ENCODE data around the gene MORN3. TPM values are rescaled to one million over a fixed set of nuclear protein-coding genes. Genes with fewer than 3 reads are reported as not detected.
"Not testable (repeated sequence)": the region's sequence is repeated elsewhere in the genome, so short reads cannot be mapped to it uniquely, and the experiment has no call there.

Gene MORN3
- total RNA-seq, 1 experiment from 2014 or later, result 0.34 TPM

GRCh38 chr12:121663610-121663929 lies 5.9 kb downstream of the MORN3 start:
- no TSS peak for BruUV-seq (replicated peaks)
- RAD21 ChIA-PET (ENCODE audit: low non-redundant PET in 1 of 2, low total read pairs in 2 of 2, uncharacterized antibody in 2 of 2, unreplicated experiment in 2 of 2), result no interaction called here

GRCh38 chr12:121661353-121662105 lies 7.9 kb downstream of the MORN3 start:
- RAD21 ChIA-PET (ENCODE audit: low non-redundant PET in 1 of 2, low total read pairs in 2 of 2, uncharacterized antibody in 2 of 2, unreplicated experiment in 2 of 2); H3K9me2 ChIP-seq (ENCODE audit: insufficient read depth); H3K4me2 ChIP-seq (ENCODE audit: low read length); BruUV-seq (replicated peaks); H3K4me3 ChIP-seq (replicated peaks in 1 of 2; ENCODE audit: low read depth in 1 of 2, low read length in 2 of 2); DNase-seq (ENCODE audit: low read depth, low spot score); H3K36me3 ChIP-seq (ENCODE audit: control insufficient read depth in 1 of 2, insufficient read depth in 2 of 2, low read length in 2 of 2); CTCF ChIA-PET; H3K9me3 ChIP-seq (ENCODE audit: control insufficient read depth in 1 of 2, insufficient read depth in 1 of 2, low read depth in 1 of 2, low read length in 2 of 2); ATAC-seq; H2AFZ ChIP-seq (ENCODE audit: low read depth, low read length, poor library complexity, severe bottlenecking); POLR2A ChIA-PET; H3K79me2 ChIP-seq (ENCODE audit: insufficient read depth, low read length); H4K20me1 ChIP-seq (ENCODE audit: insufficient read depth); H3K27me3 ChIP-seq (ENCODE audit: insufficient read depth, low read length); H3K27ac ChIP-seq (ENCODE audit: low read depth, low read length); H3K9ac ChIP-seq (ENCODE audit: low read length): not testable (repeated sequence)
- intact Hi-C loops (cut with micrococcal nuclease), result loop anchor here (5.0 kb wide), 1 partner anchor 34 kb away; the partner anchor contains the start of gene ORAI1
- peaks cover 3 to 23% of the 10 kb centered on the region in 2 experiments; a peak in 3 of 4 replicates for H3K4me1 ChIP-seq (ENCODE audit: control insufficient read depth in 1 of 2, insufficient read depth in 2 of 2, low read length in 2 of 2)

More at GRCh38 chr12:121663610-121663929, 5.9 kb downstream of the MORN3 start:
- Histone ChIP-seq H3K36me3 (ENCODE audit: control insufficient read depth in 1 of 2, insufficient read depth in 2 of 2, low read length in 2 of 2) (no peaks in the 10 kb centered on the region), H3K79me2 (ENCODE audit: insufficient read depth, low read length) (no peaks in the 10 kb centered on the region), H3K27me3 (ENCODE audit: insufficient read depth, low read length) (no peaks in the 10 kb centered on the region), H3K9me2 (ENCODE audit: insufficient read depth) (no peaks in the 10 kb centered on the region), H3K9ac (ENCODE audit: low read length) (no peak overlapping the region), H3K27ac (ENCODE audit: low read depth, low read length) (peak overlapping the region; percentile 21; the same call in 1 of the 2 replicates), H3K4me1 (ENCODE audit: control insufficient read depth in 1 of 2, insufficient read depth in 2 of 2, low read length in 2 of 2) (peaks cover 3 to 18% of the 10 kb centered on the region in 2 experiments; a peak in 3 of 4 replicates), H4K20me1 (ENCODE audit: insufficient read depth) (no peaks in the 10 kb centered on the region), H3K4me3 (replicated peaks in 1 of 2; ENCODE audit: low read depth in 1 of 2, low read length in 2 of 2) (0 out of 4 replicates have a peak overlapping the region, but pooled peaks of 1 of the 2 experiments have one; percentile 67), H3K9me3 (ENCODE audit: control insufficient read depth in 1 of 2, insufficient read depth in 1 of 2, low read depth in 1 of 2, low read length in 2 of 2) (no peaks in the 10 kb centered on the region), H2AFZ (ENCODE audit: low read depth, low read length, poor library complexity, severe bottlenecking) (no peak overlapping the region), H3K4me2 (ENCODE audit: low read length) (peak overlapping the region; percentile 78)
- TF ChIP-seq ATF3 (IDR thresholded peaks at IDR 0.05) (no peak), SP1 (IDR thresholded peaks at IDR 0.05; ENCODE audit: low read depth) (no peak), SIN3A (IDR thresholded peaks at IDR 0.05; ENCODE audit: low read depth) (no peak), ZBTB33 (IDR thresholded peaks at IDR 0.05; ENCODE audit: extremely low read depth, insufficient replicate concordance, low read length) (no peak), YY1 (IDR thresholded peaks at IDR 0.05; ENCODE audit: extremely low read depth, insufficient replicate concordance, low read depth, low read length) (no peak), POLR2AphosphoS5 (IDR thresholded peaks at IDR 0.05; ENCODE audit: low read depth, low read length) (no peak), CTCF (IDR thresholded peaks at IDR 0.05 in 2 of 3, conservative IDR thresholded peaks at IDR 0.05 in 1 of 3; ENCODE audit: borderline replicate concordance in 1 of 3, insufficient read depth in 1 of 3, low read depth in 2 of 3, low read length in 2 of 3) (no peak), CEBPB (IDR thresholded peaks at IDR 0.05; ENCODE audit: low read depth) (no peak)
- intact Hi-C loops (cut with micrococcal nuclease), result loop anchor here (5.0 kb wide), 1 partner anchor 36 kb away; the partner anchor contains the start of gene ORAI1
- ChIA-PET POLR2A (interaction anchor here (1.0 to 1.5 kb wide), 3 partner anchors 9 to 111 kb away, joined by 3 to 6 read pairs (median 6); no protein-coding TSS in a partner anchor), CTCF (interaction anchor here (1.0 to 1.1 kb wide), 2 partner anchors 37 to 111 kb away, joined by 3 to 5 read pairs; partner anchors contain the start of gene ORAI1)
- DNase-seq (ENCODE audit: low read depth, low spot score) (no peak), ATAC-seq (no peak)
